ENCODE data around the gene TMPRSS3. TPM values are rescaled to one million over a fixed set of nuclear protein-coding genes. Genes with fewer than 3 reads are reported as not detected.
A peak's percentile ranks its signal among the peaks of the same experiment; 100 is the strongest.

TMPRSS3 gene
- total RNA-seq, 1 experiment from 2014 or later: 10.3 TPM

DNA sequence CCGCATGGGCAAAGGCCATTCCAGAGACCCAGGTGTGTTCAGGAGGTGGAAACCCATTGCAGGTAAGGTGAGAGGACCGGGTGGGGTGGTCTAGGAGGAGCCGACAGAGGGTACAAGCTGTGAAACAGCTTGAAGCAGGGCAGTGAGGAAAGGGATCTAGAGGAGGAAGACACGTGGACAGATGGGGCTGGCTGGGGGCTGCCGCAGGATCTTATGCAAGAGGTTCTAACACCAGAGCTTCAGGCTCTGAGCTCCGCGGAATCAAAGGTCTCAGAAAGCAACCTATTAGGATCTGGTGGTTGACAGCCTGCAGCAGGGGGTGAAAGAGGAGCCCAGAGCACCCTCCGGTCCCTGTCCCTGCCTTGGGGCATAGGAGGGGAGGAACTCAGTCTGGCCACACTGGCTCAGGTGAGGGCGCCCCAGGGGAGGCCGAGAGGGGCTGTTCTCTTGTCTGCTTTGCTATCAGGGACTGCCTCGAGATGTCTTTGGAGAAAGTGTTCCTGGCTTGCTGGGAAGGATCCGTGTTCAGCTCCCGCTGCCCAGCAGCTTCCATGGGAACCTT is 31.5 kb downstream of the TMPRSS3 start:
- CTCF ChIA-PET: interaction anchor here (0.7 kb wide), 1 partner anchor 27 kb away, joined by 3 read pairs; no protein-coding TSS in a partner anchor
- intact Hi-C loops (cut with micrococcal nuclease; ENCODE audit: unreplicated experiment): no loop called here
- H3K4me1 Mint-ChIP-seq (ENCODE audit: low read depth, unreplicated experiment): peaks cover 19% of the 10 kb centered on the region
- TF ChIP-seq, protein P1, sequence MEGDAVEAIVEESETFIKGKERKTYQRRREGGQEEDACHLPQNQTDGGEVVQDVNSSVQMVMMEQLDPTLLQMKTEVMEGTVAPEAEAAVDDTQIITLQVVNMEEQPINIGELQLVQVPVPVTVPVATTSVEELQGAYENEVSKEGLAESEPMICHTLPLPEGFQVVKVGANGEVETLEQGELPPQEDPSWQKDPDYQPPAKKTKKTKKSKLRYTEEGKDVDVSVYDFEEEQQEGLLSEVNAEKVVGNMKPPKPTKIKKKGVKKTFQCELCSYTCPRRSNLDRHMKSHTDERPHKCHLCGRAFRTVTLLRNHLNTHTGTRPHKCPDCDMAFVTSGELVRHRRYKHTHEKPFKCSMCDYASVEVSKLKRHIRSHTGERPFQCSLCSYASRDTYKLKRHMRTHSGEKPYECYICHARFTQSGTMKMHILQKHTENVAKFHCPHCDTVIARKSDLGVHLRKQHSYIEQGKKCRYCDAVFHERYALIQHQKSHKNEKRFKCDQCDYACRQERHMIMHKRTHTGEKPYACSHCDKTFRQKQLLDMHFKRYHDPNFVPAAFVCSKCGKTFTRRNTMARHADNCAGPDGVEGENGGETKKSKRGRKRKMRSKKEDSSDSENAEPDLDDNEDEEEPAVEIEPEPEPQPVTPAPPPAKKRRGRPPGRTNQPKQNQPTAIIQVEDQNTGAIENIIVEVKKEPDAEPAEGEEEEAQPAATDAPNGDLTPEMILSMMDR (IDR thresholded peaks at IDR 0.05; ENCODE audit: unreplicated experiment): no peak
- no peaks in the 10 kb centered on the region for H3K36me3 Mint-ChIP-seq (ENCODE audit: insufficient read depth, unreplicated experiment)
- no peak for DNase-seq
- H3K9me3 Mint-ChIP-seq (ENCODE audit: low read depth, unreplicated experiment): no peaks in the 10 kb centered on the region
- H3K27me3 Mint-ChIP-seq (ENCODE audit: unreplicated experiment): no peaks in the 10 kb centered on the region
- H3K4me3 Mint-ChIP-seq (ENCODE audit: low read depth, unreplicated experiment): no peak overlapping the region
- BruUV-seq (replicated peaks): no TSS peak
- H3K27ac Mint-ChIP-seq (ENCODE audit: unreplicated experiment): peak overlapping the region; percentile 69

- Mint-ChIP-seq H3K36me3 (ENCODE audit: insufficient read depth, unreplicated experiment) (no peaks in the 10 kb centered on the region), H3K4me1 (ENCODE audit: low read depth, unreplicated experiment) (peaks cover 22% of the 10 kb centered on the region), H3K27me3 (ENCODE audit: unreplicated experiment) (no peaks in the 10 kb centered on the region), H3K9me3 (ENCODE audit: low read depth, unreplicated experiment) (peaks cover 2% of the 10 kb centered on the region), H3K27ac (ENCODE audit: unreplicated experiment) (no peak overlapping the region), H3K4me3 (ENCODE audit: low read depth, unreplicated experiment) (no peak overlapping the region)
- no TSS peak for BruUV-seq (replicated peaks)
- intact Hi-C loops (cut with micrococcal nuclease; ENCODE audit: unreplicated experiment): no loop called here
- TF ChIP-seq, protein P1 (IDR thresholded peaks at IDR 0.05; ENCODE audit: unreplicated experiment): no peak
- CTCF ChIA-PET: interaction anchor here (0.7 kb wide), 2 partner anchors 55 to 535 kb away, joined by 4 to 8 read pairs; no protein-coding TSS in a partner anchor
- DNase-seq: peak; percentile 6
Observed at GRCh38 chr21:42363312-42363711, 32.5 kb downstream of the TMPRSS3 start.

GRCh38 chr21:42362700-42363099 is 33.2 kb downstream of the TMPRSS3 start:
- Mint-ChIP-seq H3K36me3 (ENCODE audit: insufficient read depth, unreplicated experiment) (no peaks in the 10 kb centered on the region), H3K27me3 (ENCODE audit: unreplicated experiment) (no peaks in the 10 kb centered on the region), H3K4me3 (ENCODE audit: low read depth, unreplicated experiment) (no peak overlapping the region), H3K4me1 (ENCODE audit: low read depth, unreplicated experiment) (peaks cover 28% of the 10 kb centered on the region), H3K9me3 (ENCODE audit: low read depth, unreplicated experiment) (peaks cover 2% of the 10 kb centered on the region), H3K27ac (ENCODE audit: unreplicated experiment) (no peak overlapping the region)
- DNase-seq: no peak
- intact Hi-C loops (cut with micrococcal nuclease; ENCODE audit: unreplicated experiment): no loop called here
- TF ChIP-seq, protein P1 (IDR thresholded peaks at IDR 0.05; ENCODE audit: unreplicated experiment): no peak
- no TSS peak for BruUV-seq (replicated peaks)
- CTCF ChIA-PET: interaction anchor here (0.7 to 0.8 kb wide), 2 partner anchors 32 to 536 kb away, joined by 3 to 8 read pairs; no protein-coding TSS in a partner anchor

DNA sequence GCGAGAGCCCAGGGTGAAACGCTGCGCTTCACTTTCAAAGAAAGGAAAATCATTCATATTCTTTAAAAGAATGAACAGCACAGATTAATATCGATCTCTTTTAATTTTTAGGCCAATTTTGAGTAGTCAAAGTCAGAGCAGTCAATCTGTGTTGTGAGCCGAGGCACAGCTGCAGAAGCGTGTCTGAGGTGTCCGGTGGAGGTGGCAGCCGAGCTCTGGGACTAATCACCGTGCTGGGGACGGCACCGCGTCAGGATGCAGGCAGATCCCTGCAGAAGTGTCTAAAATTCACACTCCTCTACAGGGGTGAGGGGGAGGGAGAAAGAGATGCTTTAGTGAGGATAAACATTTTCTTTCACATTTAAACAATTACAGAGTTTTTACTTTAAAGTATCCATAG is 33.7 kb downstream of the TMPRSS3 start:
- TF ChIP-seq, protein P1 (IDR thresholded peaks at IDR 0.05; ENCODE audit: unreplicated experiment): no peak
- Mint-ChIP-seq H3K4me1 (ENCODE audit: low read depth, unreplicated experiment) (peaks cover 30% of the 10 kb centered on the region), H3K27ac (ENCODE audit: unreplicated experiment) (no peak overlapping the region)

More for the DNA sequence above, 33.7 kb downstream of the TMPRSS3 start:
- DNase-seq: no peak
- Mint-ChIP-seq H3K27me3 (ENCODE audit: unreplicated experiment) (no peaks in the 10 kb centered on the region), H3K9me3 (ENCODE audit: low read depth, unreplicated experiment) (peaks cover 2% of the 10 kb centered on the region), H3K36me3 (ENCODE audit: insufficient read depth, unreplicated experiment) (no peaks in the 10 kb centered on the region), H3K4me3 (ENCODE audit: low read depth, unreplicated experiment) (no peak overlapping the region)
- intact Hi-C loops (cut with micrococcal nuclease; ENCODE audit: unreplicated experiment): no loop called here
- BruUV-seq (replicated peaks): no TSS peak
- CTCF ChIA-PET: interaction anchor here (0.8 kb wide), 1 partner anchor 32 kb away, joined by 3 read pairs; no protein-coding TSS in a partner anchor

All from Calu3 (cell line).